Ovary (tissue), 9 donors: ENCODE results near the gene LDHAL6A. TPM values are rescaled to one million over a fixed set of nuclear protein-coding genes. Genes with fewer than 3 reads are reported as not detected.

Source experiments
- DNase-seq, 5 donors: peaks; one replicate each; pipeline ENCODE4 v3.0.0-alpha.2; 2019 to 2020
- H3K27ac ChIP-seq, 2 donors: fragments of 200-600 bp; one replicate each; pipeline versions ENCODE4 v1.5.1 to v1.8.0; 2019 to 2022
- H3K27me3 ChIP-seq: fragments of 200-600 bp; one replicate; pipeline ENCODE4 v1.8.0; 2022
- H3K36me3 ChIP-seq: fragments of 200-600 bp; sonication (generic); one replicate; pipeline ENCODE4 v1.5.1; 2019
- H3K4me1 ChIP-seq: one replicate; pipeline ENCODE4 v1.8.1; 2013; ENCODE audit warnings: mild to moderate bottlenecking, moderate library complexity; ENCODE audit not compliant: insufficient read depth
- H3K4me3 ChIP-seq: fragments of 200-600 bp; sonication (generic); one replicate; pipeline ENCODE4 v1.5.1; 2017
- H3K9me3 ChIP-seq, 2 donors: fragments of 200-600 bp in 1 of 2; sonication (generic) in 1 of 2; one replicate each; pipeline versions ENCODE4 v1.5.1 to v1.8.1; 2013 to 2019; ENCODE audit warnings: mild to moderate bottlenecking in 1 of 2, moderate library complexity in 1 of 2
- EP300 ChIP-seq: sonication (generic); formaldehyde crosslinking; IDR thresholded peaks from one replicate; pipeline ENCODE4 v1.6.1; 2017; ENCODE audit warnings: antibody characterized with exemption
- POLR2A ChIP-seq: fragments of 450-650 bp; IDR thresholded peaks from one replicate; pipeline ENCODE4 v1.6.1; 2017; ENCODE audit warnings: antibody characterized with exemption, mild to moderate bottlenecking, moderate library complexity
- whole genome bisulfite sequencing, 3 donors: extraction: QIAGEN DNeasy Blood & Tissue Kit in 1 of 3; methylation state at CpG; one replicate each; pipeline versions ENCODE4 v1.1.5 to v1.1.7; 2013 to 2017; 5-methylcytosine and 5-hydroxymethylcytosine counted together
- intact Hi-C, 4 donors: fragments of 100-400 bp; cut with DNase I; formaldehyde crosslinking; loops; one replicate each; pipeline versions ENCODE4 v1.11.0 to v1.15.1; 2022 to 2023
- polyA plus RNA-seq, 2 donors: library from polyadenylated mRNA; stranded (reverse); fragments of 200-250 nt in 1 of 2; fragments of 350-450 nt in 1 of 2; fragmentation: Illumina TruSeq in 1 of 2; extraction: RNeasy Lipid Tissue Mini Kit (QIAGEN cat#74804) in 1 of 2; gene quantifications; one replicate each; pipeline ENCODE4 v1.2.3, GENCODE V29; 2013 to 2014
- total RNA-seq, 7 donors: library from RNA; depleted of rRNA in 2 of 7; stranded (reverse); fragments of >200 nt in 2 of 7; fragmentation: NEBNext Ultra II Directional in 3 of 7; extraction: Animal tissue kit (Norgen Biotek cat#: 25700) in 3 of 7; gene quantifications; one replicate each; pipeline versions ENCODE4 v1.1.0 to v1.2.4, GENCODE V29; 2016 to 2023
- TF ChIP-seq, protein P1 (sequence below), 3 donors: fragments of 450-650 bp in 2 of 3; fragments of 200-600 bp in 1 of 3; IDR thresholded peaks; one replicate each; pipeline versions ENCODE4 v1.5.1 to v1.8.0; 2016 to 2022; ENCODE audit warnings: antibody characterized with exemption in 3 of 3, mild to moderate bottlenecking in 1 of 3
- donor health status: DM: no; HTN: no; CAD: no; lungs with moderate emphysema.
- donor health status: DM: no; HTN: no; CAD: no.
- donor health status: Bipolar disorder and iron deficiency.
- donor health status: DM: yes; HTN: yes; CAD: no.
- donor health status: DM: no; HTN: no; CAD: no.
- donor health status: DM: yes; HTN: yes; CAD: no.

The LDHAL6A gene
- total and polyA plus RNA-seq, 9 donors, result 0.32 to 1.2 (median 0.61) TPM; not detected in 4

DNA sequence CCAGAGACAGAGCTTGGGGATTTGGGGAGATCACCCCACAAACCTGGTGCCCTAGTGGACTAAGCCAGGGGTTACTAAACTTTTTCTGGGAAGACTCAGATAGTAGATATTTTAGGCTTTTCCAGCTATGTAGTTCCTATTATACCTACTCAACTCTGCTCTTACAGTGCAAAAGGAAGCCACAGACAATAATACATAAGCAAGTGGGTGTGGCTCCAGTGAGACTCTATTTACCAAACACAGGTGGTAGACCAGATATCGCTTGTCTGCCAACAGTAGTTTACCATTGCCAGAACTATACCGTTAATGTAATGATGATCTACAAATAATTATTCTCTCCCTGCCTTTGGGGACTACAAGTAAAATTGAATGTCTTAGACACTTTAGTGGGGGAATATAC lies 36.6 kb upstream of the LDHAL6A start:
- intact Hi-C loops, result no loop called here
- Histone ChIP-seq H3K9me3 (no peaks in the 10 kb centered on the region), H3K27ac (no peak overlapping the region), H3K4me1 (no peaks in the 10 kb centered on the region), H3K4me3 (no peak overlapping the region), H3K27me3 (no peaks in the 10 kb centered on the region), H3K36me3 (no peaks in the 10 kb centered on the region)
- no peak for DNase-seq
- 86 to 93% (median 87%) methylated on average over 2 of the region's 2 CpGs for WGBS, 3 donors
- TF ChIP-seq POLR2A (no peak), EP300 (no peak)
- TF ChIP-seq, protein P1, sequence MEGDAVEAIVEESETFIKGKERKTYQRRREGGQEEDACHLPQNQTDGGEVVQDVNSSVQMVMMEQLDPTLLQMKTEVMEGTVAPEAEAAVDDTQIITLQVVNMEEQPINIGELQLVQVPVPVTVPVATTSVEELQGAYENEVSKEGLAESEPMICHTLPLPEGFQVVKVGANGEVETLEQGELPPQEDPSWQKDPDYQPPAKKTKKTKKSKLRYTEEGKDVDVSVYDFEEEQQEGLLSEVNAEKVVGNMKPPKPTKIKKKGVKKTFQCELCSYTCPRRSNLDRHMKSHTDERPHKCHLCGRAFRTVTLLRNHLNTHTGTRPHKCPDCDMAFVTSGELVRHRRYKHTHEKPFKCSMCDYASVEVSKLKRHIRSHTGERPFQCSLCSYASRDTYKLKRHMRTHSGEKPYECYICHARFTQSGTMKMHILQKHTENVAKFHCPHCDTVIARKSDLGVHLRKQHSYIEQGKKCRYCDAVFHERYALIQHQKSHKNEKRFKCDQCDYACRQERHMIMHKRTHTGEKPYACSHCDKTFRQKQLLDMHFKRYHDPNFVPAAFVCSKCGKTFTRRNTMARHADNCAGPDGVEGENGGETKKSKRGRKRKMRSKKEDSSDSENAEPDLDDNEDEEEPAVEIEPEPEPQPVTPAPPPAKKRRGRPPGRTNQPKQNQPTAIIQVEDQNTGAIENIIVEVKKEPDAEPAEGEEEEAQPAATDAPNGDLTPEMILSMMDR (IDR thresholded peaks at IDR 0.05), result no peak

DNA sequence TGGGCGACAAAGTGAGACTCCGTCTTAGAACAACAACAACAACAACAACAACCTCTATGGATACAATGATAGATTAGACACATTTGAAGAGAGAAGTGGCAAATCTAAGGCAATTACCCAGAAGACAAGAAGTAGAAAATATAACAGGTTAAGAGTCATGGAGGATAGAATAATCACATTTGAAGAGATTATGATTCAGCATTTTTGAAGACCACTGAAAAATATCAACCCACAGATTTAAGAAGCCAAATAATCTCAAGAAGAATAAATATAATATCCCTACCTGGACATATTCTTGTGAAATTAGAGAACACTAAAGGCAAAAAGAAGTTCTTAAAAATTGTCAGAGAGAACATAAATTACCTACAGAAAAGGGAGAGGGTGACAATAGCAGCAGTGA lies 35.6 kb upstream of the LDHAL6A start:
- H3K27ac ChIP-seq, result no peak overlapping the region
- no peaks in the 10 kb centered on the region for H3K9me3 ChIP-seq
- no peaks in the 10 kb centered on the region for H3K27me3 ChIP-seq
- 88 to 92% (median 88%) methylated on average over 2 of the region's 2 CpGs for WGBS, 3 donors
- intact Hi-C loops, result loop anchor here in 1 of 4 donors (5.0 kb wide), 1 partner anchor 643 kb away; no protein-coding TSS in a partner anchor
- TF ChIP-seq, protein P1 (IDR thresholded peaks at IDR 0.05), result no peak
- TF ChIP-seq POLR2A, result no peak
- TF ChIP-seq EP300, result no peak
- no peaks in the 10 kb centered on the region for H3K36me3 ChIP-seq
- DNase-seq, result no peak
- no peak overlapping the region for H3K4me3 ChIP-seq
- no peaks in the 10 kb centered on the region for H3K4me1 ChIP-seq

DNA sequence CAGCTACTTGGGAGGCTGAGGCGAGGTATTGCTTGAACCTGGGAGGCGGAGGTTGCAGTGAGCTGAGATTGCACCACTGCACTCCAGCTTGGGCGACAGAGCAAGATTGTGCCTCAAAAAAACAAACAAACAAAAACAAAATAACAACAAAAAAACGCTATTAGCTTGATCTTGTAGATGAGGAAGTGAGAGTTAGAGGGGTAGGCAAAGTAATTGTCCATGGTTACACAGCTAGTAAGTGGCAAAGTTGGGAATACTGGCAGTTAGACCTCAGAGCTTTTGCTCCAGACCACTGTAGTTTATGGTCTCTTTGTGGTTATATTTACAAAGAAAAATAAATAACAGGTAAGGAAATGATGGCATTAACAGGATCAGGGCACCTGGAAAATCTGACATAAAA lies 28.4 kb upstream of the LDHAL6A start:
- H3K4me1 ChIP-seq, result no peaks in the 10 kb centered on the region
- H3K27ac ChIP-seq, result no peak overlapping the region
- H3K4me3 ChIP-seq, result no peak overlapping the region
- intact Hi-C loops, result no loop called here
- H3K27me3 ChIP-seq, result no peaks in the 10 kb centered on the region
- no peaks in the 10 kb centered on the region for H3K9me3 ChIP-seq
- WGBS, 3 donors, result 68 to 80% (median 72%) methylated on average over 4 of the region's 4 CpGs
- TF ChIP-seq EP300 (no peak), POLR2A (no peak)
- TF ChIP-seq, protein P1 (IDR thresholded peaks at IDR 0.05), result no peak
- no peak for DNase-seq
- no peaks in the 10 kb centered on the region for H3K36me3 ChIP-seq

DNA sequence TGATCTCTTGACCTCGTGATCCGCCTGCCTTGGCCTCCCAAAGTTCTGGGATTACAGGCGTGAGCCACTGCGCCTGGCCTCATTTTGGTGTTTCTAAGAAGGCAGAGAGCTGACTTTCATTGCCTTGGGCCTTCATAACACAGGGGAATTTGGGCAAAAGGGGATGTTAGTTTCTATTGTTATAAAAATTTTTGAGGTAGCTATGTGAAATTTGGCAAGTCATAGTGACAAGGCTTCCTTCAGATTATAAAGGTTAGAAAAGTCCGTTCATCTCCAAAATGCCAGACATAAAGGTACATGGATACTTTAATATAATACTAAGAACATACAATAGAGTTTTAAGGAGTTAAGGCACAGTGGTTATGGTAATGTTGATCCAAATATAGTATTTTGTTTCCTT lies 26.3 kb upstream of the LDHAL6A start:
- Histone ChIP-seq H3K36me3 (no peaks in the 10 kb centered on the region), H3K9me3 (no peaks in the 10 kb centered on the region), H3K27me3 (no peaks in the 10 kb centered on the region), H3K4me3 (no peak overlapping the region), H3K4me1 (no peaks in the 10 kb centered on the region), H3K27ac (no peak overlapping the region)
- intact Hi-C loops, result no loop called here
- TF ChIP-seq, protein P1 (IDR thresholded peaks at IDR 0.05), result no peak
- TF ChIP-seq POLR2A (no peak), EP300 (no peak)
- WGBS, 3 donors, result 78 to 83% (median 79%) methylated on average over 5 of the region's 5 CpGs
- no peak for DNase-seq
